Ectodermal cell (in vitro differentiated cells): Measurements from ENCODE around the gene DZANK1.

Source experiments
- H3K27ac ChIP-seq: 2 replicates; pipeline ENCODE4 v1.7.0; 2013; ENCODE audit warnings: mild to moderate bottlenecking, low read depth, low read length; ENCODE audit not compliant: insufficient read depth, poor library complexity, severe bottlenecking
- H3K27me3 ChIP-seq: 2 replicates; pipeline ENCODE4 v1.7.0; 2013; ENCODE audit warnings: mild to moderate bottlenecking, low read length; ENCODE audit not compliant: insufficient read depth, control insufficient read depth, poor library complexity, severe bottlenecking
- H3K36me3 ChIP-seq: one replicate; pipeline ENCODE4 v1.7.0; 2013; ENCODE audit warnings: low read length; ENCODE audit not compliant: control insufficient read depth, insufficient read depth
- H3K4me1 ChIP-seq: one replicate; pipeline ENCODE4 v1.7.0; 2013; ENCODE audit warnings: low read length; ENCODE audit not compliant: control insufficient read depth, insufficient read depth
- H3K4me3 ChIP-seq: 2 replicates; pipeline ENCODE4 v1.7.0; 2013; ENCODE audit warnings: low read depth, low read length, control low read depth; ENCODE audit not compliant: insufficient read depth
- H3K9me3 ChIP-seq: 2 replicates; pipeline ENCODE4 v1.7.0; 2013; ENCODE audit warnings: mild to moderate bottlenecking, low read length, moderate library complexity; ENCODE audit not compliant: control insufficient read depth
- WGBS, 2 experiments: methylation state at CpG; one replicate each; pipeline ENCODE4 v1.1.7; 2013; ENCODE audit warnings: missing lambda C conversion rate in 2 of 2; 5-methylcytosine and 5-hydroxymethylcytosine counted together

The DZANK1 gene

DNA sequence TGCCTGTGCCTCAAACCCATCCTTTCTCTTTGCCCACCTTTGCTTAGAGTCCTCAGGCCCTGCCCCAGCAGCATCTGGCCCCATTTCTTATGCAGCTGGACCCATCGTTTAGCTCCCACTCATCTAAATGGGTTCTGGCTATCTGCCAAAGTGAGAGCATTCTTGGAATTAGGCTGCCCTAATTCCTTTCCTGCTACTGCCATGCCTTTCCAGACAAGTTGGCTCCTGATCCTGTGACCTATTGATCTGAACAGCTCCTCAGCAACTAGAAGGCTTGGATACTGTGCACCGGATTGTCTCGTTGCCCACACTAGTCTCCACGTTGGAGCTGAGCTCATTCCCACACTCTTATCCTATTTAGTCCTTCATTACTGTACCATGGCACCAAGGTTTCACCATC, 22.9 kb downstream of the DZANK1 start:
- WGBS, 2 experiments: 94 to 98% methylated on average over 4 of the region's 4 CpGs
- Histone ChIP-seq H3K27me3 (no peaks in the 10 kb centered on the region), H3K9me3 (no peaks in the 10 kb centered on the region), H3K27ac (no peak overlapping the region), H3K4me1 (no peaks in the 10 kb centered on the region), H3K4me3 (no peak overlapping the region), H3K36me3 (no peaks in the 10 kb centered on the region)

DNA sequence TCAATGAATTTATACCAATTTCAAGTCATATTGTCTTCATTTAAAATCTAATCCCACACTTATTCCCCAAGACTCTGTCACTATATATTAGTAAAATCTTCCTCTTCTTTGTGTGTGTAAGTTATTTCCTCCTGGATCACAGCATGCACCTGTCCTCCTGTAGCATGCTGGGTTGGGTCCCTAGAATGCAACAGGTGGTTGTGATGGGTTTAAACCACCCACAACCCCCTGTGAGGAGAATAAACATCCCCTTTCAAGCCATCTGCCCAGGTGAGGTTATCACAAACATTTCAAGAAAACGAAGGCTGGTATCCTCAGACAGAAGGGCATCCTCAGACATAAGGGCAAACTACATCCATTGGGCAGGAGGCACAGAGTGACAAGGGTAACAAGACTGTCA, 26.4 kb downstream of the DZANK1 start:
- H3K27me3 ChIP-seq: no peaks in the 10 kb centered on the region

GRCh38 chr20:18436847-18437246, 30.0 kb downstream of the DZANK1 start:
- Histone ChIP-seq H3K4me3 (no peak overlapping the region), H3K36me3 (no peaks in the 10 kb centered on the region), H3K4me1 (no peaks in the 10 kb centered on the region), H3K9me3 (no peaks in the 10 kb centered on the region), H3K27ac (no peak overlapping the region), H3K27me3 (no peaks in the 10 kb centered on the region)
- WGBS, 2 experiments: 94 to 95% methylated on average over 1 of the region's 2 CpGs

More for the DNA sequence above, 26.4 kb downstream of the DZANK1 start:
- H3K27ac ChIP-seq: no peak overlapping the region
- H3K9me3 ChIP-seq: no peaks in the 10 kb centered on the region
- H3K4me3 ChIP-seq: no peak overlapping the region
- H3K4me1 ChIP-seq: no peaks in the 10 kb centered on the region
- 0% methylated on average over 1 of the region's 1 CpG for WGBS, 2 experiments
- H3K36me3 ChIP-seq: no peaks in the 10 kb centered on the region

- Histone ChIP-seq H3K4me3 (no peak overlapping the region), H3K27ac (no peak overlapping the region), H3K27me3 (no peaks in the 10 kb centered on the region), H3K9me3 (no peaks in the 10 kb centered on the region), H3K36me3 (no peaks in the 10 kb centered on the region), H3K4me1 (no peaks in the 10 kb centered on the region)
- WGBS, 2 experiments: 86 to 90% methylated on average over 6 of the region's 6 CpGs
Measured at GRCh38 chr20:18431206-18431605, 35.6 kb downstream of the DZANK1 start.

DNA sequence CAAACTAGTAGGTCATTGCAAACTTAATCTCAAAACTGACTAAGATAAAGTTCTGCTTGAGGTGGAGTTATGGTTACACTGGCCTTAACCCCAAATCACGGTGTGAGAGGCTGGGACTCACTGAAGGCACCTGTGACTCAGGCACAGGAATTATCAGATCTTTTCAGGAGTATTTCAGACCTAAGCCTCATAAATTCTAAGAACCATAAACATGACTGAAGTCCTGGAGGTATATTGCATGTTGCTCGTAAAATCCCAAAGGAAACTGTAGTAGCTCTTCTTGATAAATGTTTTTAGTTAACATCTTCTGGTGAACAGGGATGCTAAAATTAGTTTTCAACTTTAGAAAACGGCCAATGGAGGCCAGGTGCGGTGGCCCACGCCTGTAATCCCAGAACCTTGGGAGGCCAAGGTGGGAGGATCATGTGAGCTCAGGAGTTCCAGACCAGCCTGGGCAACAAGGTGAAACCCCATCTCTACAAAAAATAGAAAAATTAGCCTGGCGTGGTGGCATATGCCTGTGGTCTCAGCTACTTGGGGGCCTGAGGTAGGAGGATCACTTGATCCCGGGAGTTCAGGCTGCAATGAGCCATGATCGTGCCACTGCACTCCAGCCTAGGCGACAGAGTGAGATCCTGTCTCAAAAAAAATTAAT, 36.5 kb downstream of the DZANK1 start:
- Histone ChIP-seq H3K9me3 (no peaks in the 10 kb centered on the region), H3K27me3 (no peaks in the 10 kb centered on the region), H3K4me1 (no peaks in the 10 kb centered on the region), H3K27ac (no peak overlapping the region), H3K4me3 (no peak overlapping the region), H3K36me3 (no peaks in the 10 kb centered on the region)
- WGBS, 2 experiments: 91 to 95% methylated on average over 8 to 9 of the region's 9 CpGs

GRCh38 chr20:18428490-18429173, 38.2 kb downstream of the DZANK1 start:
- WGBS, 2 experiments: 94 to 95% methylated on average over 3 of the region's 3 CpGs
- Histone ChIP-seq H3K4me3 (no peak overlapping the region), H3K27me3 (no peaks in the 10 kb centered on the region), H3K36me3 (no peaks in the 10 kb centered on the region), H3K9me3 (no peaks in the 10 kb centered on the region), H3K27ac (no peak overlapping the region), H3K4me1 (no peaks in the 10 kb centered on the region)

DNA sequence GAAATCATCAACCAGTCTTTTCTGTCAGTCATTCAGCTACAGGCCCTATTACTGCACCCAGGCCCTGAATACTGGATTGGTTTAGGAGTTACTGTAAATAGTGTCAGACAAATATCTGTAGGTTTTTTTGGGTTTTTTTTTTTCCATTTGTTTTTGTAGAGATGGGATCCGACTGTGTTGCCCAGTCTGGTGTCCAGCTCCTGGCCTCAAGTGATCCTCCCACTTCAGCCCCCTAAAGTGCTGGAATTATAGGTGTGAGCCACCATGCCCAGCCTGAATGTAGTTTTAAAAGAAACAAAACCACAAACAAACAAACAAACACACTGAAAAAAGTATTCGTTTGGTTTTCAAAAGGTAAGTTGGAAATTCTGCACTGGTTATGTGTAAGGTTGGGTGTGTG, 39.6 kb downstream of the DZANK1 start:
- Histone ChIP-seq H3K9me3 (no peaks in the 10 kb centered on the region), H3K4me3 (no peak overlapping the region), H3K27me3 (no peaks in the 10 kb centered on the region), H3K27ac (no peak overlapping the region), H3K4me1 (no peaks in the 10 kb centered on the region), H3K36me3 (no peaks in the 10 kb centered on the region)
- 94 to 98% methylated on average over 2 of the region's 2 CpGs for WGBS, 2 experiments

GRCh38 chr20:18421608-18422007, 45.2 kb downstream of the DZANK1 start:
- no peaks in the 10 kb centered on the region for H3K4me1 ChIP-seq
- no peaks in the 10 kb centered on the region for H3K27me3 ChIP-seq
- H3K27ac ChIP-seq: no peak overlapping the region
- H3K9me3 ChIP-seq: no peaks in the 10 kb centered on the region
- no peaks in the 10 kb centered on the region for H3K36me3 ChIP-seq
- no peak overlapping the region for H3K4me3 ChIP-seq

DNA sequence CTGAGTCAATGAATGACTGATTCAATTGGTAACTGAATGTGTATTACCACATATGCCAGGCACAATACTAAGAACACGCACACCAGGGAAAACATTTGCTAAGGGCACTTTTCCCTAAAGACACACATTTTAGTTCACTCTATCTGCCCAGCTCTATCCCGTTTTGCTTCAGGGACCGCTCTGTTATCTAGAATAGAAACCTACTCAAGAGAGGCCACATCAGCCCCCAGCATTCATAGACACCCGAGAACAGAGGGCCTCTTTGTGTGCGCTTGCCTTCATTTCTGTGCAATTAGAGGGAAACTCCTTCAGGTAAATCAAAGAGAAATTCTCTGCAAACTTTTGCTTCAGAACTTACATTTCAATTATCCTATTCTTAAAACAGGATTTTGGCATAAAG, 50.3 kb downstream of the DZANK1 start:
- H3K9me3 ChIP-seq: no peaks in the 10 kb centered on the region
- H3K36me3 ChIP-seq: no peaks in the 10 kb centered on the region
- H3K4me1 ChIP-seq: no peaks in the 10 kb centered on the region
- no peak overlapping the region for H3K27ac ChIP-seq
- no peak overlapping the region for H3K4me3 ChIP-seq
- H3K27me3 ChIP-seq: no peaks in the 10 kb centered on the region
- WGBS, 2 experiments: 90 to 91% methylated on average over 5 of the region's 5 CpGs

DNA sequence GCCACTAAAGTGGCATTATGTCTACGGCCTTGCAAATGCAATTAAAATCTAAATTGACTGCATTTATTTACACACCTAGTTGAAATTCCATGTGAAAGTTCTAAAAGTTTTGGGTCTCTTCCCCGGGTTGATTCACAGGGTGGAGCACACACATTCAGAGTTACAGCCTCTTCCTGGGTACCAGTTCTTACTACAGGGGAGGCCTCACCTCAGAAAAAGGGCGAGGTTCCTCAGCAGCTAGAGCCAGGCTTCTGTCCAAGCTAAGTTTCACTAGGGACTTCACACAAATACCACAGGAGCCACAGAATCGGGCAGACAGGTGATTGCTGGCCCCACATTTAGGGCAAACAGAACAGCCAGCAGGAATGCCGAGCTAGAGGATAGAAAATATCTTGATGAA, 52.7 kb downstream of the DZANK1 start:
- WGBS, 2 experiments: 83 to 96% methylated on average over 4 of the region's 5 CpGs
- Histone ChIP-seq H3K4me3 (no peak overlapping the region), H3K4me1 (no peaks in the 10 kb centered on the region)

More for the DNA sequence above, 52.7 kb downstream of the DZANK1 start:
- Histone ChIP-seq H3K36me3 (no peaks in the 10 kb centered on the region), H3K9me3 (no peaks in the 10 kb centered on the region), H3K27me3 (no peaks in the 10 kb centered on the region), H3K27ac (no peak overlapping the region)
